Thoracic aorta (tissue), 2 donors: Measurements from ENCODE around the gene MZF1. TPM values are rescaled to one million over a fixed set of nuclear protein-coding genes. Genes with fewer than 3 reads are reported as not detected.
"Not testable (repeated sequence)": the region's sequence is repeated elsewhere in the genome, so short reads cannot be mapped to it uniquely, and the experiment has no call there.

ENCODE experiments used
- ATAC-seq: fragments of 150-250 bp; one replicate; pipeline ENCODE4 v1.8.0; 2017; ENCODE audit warnings: low read depth; ENCODE audit not compliant: insufficient number of reproducible peaks, low FRiP score
- DNase-seq: peaks from one replicate; pipeline ENCODE4 v3.0.0-alpha.2; 2020; ENCODE audit warnings: low spot score
- H3K27ac ChIP-seq, 2 donors: fragments of 200-600 bp; sonication (generic); 1 replicate in 1 of 2; 2 replicates in 1 of 2; pipeline ENCODE4 v1.5.1; 2016; ENCODE audit warnings: mild to moderate bottlenecking in 2 of 2, moderate library complexity in 2 of 2
- H3K27me3 ChIP-seq: fragments of 200-600 bp; sonication (generic); replicated peaks from 2 replicates; pipeline ENCODE4 v1.6.0; 2016; ENCODE audit warnings: mild to moderate bottlenecking; ENCODE audit not compliant: insufficient read depth
- H3K36me3 ChIP-seq: fragments of 200-600 bp; sonication (generic); one replicate; pipeline ENCODE4 v1.5.1; 2016
- H3K4me1 ChIP-seq, 2 donors: fragments of 200-600 bp; sonication (generic); 1 replicate in 1 of 2; 2 replicates in 1 of 2; pipeline versions ENCODE4 v1.5.1 to v1.6.0; 2016; ENCODE audit warnings: low read depth in 2 of 2, mild to moderate bottlenecking in 1 of 2; ENCODE audit not compliant: control insufficient read depth in 1 of 2
- H3K4me3 ChIP-seq: fragments of 200-600 bp; sonication (generic); 2 replicates; pipeline ENCODE4 v1.5.1; 2016; ENCODE audit warnings: mild to moderate bottlenecking
- H3K9me3 ChIP-seq: fragments of 200-600 bp; sonication (generic); 2 replicates; pipeline ENCODE4 v1.5.1; 2016
- CTCF ChIP-seq: fragments of 200-600 bp; sonication (generic); IDR thresholded peaks from one replicate; pipeline ENCODE4 v1.5.1; 2019; ENCODE audit warnings: antibody characterized with exemption
- total RNA-seq, 2 donors: library from RNA; depleted of rRNA; stranded (reverse); fragments of >200 nt; gene quantifications; one replicate each; pipeline versions ENCODE4 v1.1.0 to v1.2.3, GENCODE V29; 2016

The MZF1 gene
- total RNA-seq, 2 donors from 2014 or later = 44.9 to 46.8 TPM

- Histone ChIP-seq H3K4me3 (peak overlapping the region; percentile 84), H3K4me1 (peaks cover 20 to 21% of the 10 kb centered on the region in 2 donors), H3K27me3 (no peaks in the 10 kb centered on the region), H3K27ac (peak overlapping the region; percentile 61 to 63), H3K36me3 (peaks cover 34% of the 10 kb centered on the region), H3K9me3 (no peaks in the 10 kb centered on the region)
- DNase-seq (no peak), ATAC-seq (no peak)
- no peak for TF ChIP-seq CTCF
Measured at GRCh38 chr19:58545286-58546018, 27.7 kb downstream of the MZF1 start.

DNA sequence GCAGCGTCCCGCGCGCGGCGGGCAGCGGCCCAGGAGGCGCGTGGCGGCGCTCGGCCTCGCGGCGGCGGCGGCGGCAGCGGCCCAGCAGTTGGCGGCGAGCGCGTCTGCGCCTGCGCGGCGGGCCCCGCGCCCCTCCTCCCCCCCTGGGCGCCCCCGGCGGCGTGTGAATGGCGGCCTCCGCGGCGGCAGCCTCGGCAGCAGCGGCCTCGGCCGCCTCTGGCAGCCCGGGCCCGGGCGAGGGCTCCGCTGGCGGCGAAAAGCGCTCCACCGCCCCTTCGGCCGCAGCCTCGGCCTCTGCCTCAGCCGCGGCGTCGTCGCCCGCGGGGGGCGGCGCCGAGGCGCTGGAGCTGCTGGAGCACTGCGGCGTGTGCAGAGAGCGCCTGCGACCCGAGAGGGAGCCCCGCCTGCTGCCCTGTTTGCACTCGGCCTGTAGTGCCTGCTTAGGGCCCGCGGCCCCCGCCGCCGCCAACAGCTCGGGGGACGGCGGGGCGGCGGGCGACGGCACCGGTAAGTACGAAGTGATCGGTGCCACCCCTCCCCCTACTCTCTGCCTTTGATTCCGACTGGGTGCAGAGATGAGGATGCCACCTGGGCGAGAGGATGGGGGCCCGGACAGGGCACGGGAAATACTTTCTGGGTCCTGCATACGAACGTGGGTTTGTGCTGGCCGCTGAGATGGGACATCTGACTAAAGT is 28.4 kb downstream of the MZF1 start:
- peak overlapping the region; percentile 95 to 96 for H3K27ac ChIP-seq
- H3K36me3 ChIP-seq = peaks cover 27% of the 10 kb centered on the region
- no peak for TF ChIP-seq CTCF
- H3K27me3 ChIP-seq = no peaks in the 10 kb centered on the region
- peak overlapping the region; percentile 84 for H3K4me3 ChIP-seq
- peak; percentile 21 for ATAC-seq
- no peak for DNase-seq
- H3K4me1 ChIP-seq = peaks cover 20 to 21% of the 10 kb centered on the region in 2 donors
- H3K9me3 ChIP-seq = no peaks in the 10 kb centered on the region

DNA sequence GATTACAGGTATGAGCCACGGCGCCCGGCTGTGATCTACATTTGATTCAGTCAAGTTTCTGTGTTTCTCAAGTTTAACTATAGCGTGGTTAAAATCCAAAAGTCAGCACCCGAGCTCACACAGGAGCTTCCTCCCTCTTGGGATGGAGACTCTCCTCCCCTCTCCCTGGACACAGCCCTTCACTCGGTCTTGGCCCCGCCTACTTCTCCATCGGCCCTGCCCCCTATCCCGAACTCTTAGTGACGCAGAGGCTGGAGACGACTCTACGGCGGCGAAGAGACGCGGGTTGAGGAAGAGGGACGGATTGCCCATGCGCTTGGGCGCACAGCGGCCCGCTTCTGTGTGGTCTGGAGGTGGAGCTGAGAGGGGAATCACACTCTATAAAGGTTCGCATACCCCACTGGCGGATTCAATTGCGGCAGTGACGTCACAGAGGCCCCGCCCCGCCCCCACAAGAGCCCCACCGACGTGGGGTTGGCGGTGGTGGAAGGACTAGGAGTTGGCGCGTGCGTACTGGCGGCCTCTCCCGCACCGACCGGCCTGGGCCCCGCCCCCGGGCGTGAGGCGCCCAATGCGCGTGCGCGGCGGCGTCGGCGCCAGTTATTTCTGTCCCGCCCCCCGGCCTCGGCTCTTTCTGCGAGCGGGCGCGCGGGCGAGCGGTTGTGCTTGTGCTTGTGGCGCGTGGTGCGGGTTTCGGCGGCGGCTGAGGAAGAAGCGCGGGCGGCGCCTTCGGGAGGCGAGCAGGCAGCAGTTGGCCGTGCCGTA is 29.1 kb downstream of the MZF1 start, which contains the start of gene TRIM28:
Gene TRIM28, plus strand, starts transcription at position 239 of the 765 bp plus-strand sequence. CDS start 694 bp downstream, outside the sequence.
- no peak for TF ChIP-seq CTCF
- peak; percentile 92 for DNase-seq
- peak within 1 kb of the TSS; percentile 95 to 96 for H3K27ac ChIP-seq
- H3K4me1 ChIP-seq = peaks cover 20 to 21% of the 10 kb centered on the region in 2 donors
- H3K27me3 ChIP-seq = no peaks in the 10 kb centered on the region
- peak within 1 kb of the TSS; percentile 84 for H3K4me3 ChIP-seq
- no peaks in the 10 kb centered on the region for H3K9me3 ChIP-seq
- peak; percentile 99 for ATAC-seq
- H3K36me3 ChIP-seq = peaks cover 20% of the 10 kb centered on the region

DNA sequence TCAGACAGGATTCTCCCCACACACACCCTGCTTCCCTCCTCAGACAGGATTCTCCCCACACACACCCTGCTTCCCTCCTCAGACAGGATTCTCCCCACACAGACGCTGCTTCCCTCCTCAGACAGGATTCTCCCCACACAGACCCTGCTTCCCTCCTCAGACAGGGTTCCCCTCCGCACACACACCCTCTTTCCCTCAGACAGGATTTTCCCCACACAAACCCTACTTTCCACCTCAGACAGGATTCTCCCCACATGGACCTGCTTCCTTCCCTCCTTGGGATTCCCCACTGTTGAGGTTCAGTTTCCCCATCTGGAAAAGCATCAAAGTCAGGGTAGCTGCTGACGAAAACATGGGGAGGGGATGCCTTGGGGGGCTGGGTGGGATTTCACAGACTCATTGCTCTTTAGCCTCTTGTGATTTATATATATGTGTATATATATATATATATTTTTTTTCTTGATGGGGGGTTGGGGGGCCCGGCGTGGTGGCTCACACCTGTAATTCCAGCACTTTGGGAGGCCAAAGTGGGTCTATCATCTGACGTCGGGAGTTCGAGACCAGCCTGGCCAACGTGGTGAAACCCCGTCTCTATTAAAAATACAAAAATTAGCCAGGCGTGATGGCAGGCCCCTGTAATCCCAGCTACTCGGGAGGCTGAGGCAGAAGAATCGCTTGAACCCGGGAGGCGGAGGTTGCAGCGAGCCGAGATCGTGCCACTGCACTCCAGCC is 30.3 kb downstream of the MZF1 start:
- H3K4me3 ChIP-seq = peak overlapping the region; percentile 84
- H3K36me3 ChIP-seq, ATAC-seq, H3K9me3 ChIP-seq, DNase-seq, H3K27me3 ChIP-seq: not testable (repeated sequence)
- peaks cover 21 to 25% of the 10 kb centered on the region in 2 donors for H3K4me1 ChIP-seq
- peak overlapping the region; percentile 95 to 96 for H3K27ac ChIP-seq

GRCh38 chr19:58539169-58539559 is 34.0 kb downstream of the MZF1 start:
- DNase-seq, H3K4me1 ChIP-seq, H3K27me3 ChIP-seq, H3K27ac ChIP-seq, H3K36me3 ChIP-seq, H3K9me3 ChIP-seq, H3K4me3 ChIP-seq, ATAC-seq: not testable (repeated sequence)
